GF-D8 (cell line): ENCODE measurements around the gene CTCF.

Experiments used
- DNase-seq: peaks from one replicate; lab custom pipeline; 2025; lab: John Stamatoyannopoulos, UW

Gene CTCF

GRCh38 chr16:67685388-67686112, 123.2 kb downstream of the CTCF start:
- no peak for DNase-seq
